ENCODE measurements around the gene UTP4.

DNA sequence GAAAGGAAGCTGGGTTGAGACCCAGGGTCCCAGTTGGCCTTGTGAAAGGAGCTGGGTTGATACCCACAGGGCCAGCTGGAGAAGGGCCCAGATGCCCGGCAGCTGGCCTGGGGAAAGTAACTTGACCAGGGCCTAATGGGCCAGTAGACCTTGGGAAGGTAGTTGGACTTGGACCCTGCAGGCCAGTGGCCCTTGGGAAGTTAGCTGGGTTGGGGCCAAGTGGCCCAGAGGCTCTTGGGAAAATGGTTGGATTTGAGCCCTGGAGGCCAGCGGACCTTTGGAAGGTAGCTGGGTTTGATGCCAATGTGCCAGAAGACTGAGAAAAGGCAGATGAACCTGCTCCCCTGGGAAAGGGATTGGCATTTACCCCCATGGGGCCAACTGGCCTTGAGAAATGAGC is 13.5 kb upstream of the UTP4 start:
- TF ChIP-seq EZH2 (IDR thresholded peaks at IDR 0.05; ENCODE audit: low read length, unreplicated experiment): no peak
- TF ChIP-seq, protein P1, sequence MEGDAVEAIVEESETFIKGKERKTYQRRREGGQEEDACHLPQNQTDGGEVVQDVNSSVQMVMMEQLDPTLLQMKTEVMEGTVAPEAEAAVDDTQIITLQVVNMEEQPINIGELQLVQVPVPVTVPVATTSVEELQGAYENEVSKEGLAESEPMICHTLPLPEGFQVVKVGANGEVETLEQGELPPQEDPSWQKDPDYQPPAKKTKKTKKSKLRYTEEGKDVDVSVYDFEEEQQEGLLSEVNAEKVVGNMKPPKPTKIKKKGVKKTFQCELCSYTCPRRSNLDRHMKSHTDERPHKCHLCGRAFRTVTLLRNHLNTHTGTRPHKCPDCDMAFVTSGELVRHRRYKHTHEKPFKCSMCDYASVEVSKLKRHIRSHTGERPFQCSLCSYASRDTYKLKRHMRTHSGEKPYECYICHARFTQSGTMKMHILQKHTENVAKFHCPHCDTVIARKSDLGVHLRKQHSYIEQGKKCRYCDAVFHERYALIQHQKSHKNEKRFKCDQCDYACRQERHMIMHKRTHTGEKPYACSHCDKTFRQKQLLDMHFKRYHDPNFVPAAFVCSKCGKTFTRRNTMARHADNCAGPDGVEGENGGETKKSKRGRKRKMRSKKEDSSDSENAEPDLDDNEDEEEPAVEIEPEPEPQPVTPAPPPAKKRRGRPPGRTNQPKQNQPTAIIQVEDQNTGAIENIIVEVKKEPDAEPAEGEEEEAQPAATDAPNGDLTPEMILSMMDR (conservative IDR thresholded peaks at IDR 0.05; ENCODE audit: low read depth, low read length): no peak

All from PC-3 (cell line).